ENCODE data around the gene SP5. TPM values are rescaled to one million over a fixed set of nuclear protein-coding genes. Genes with fewer than 3 reads are reported as not detected.
A peak's percentile ranks its signal among the peaks of the same experiment; 100 is the strongest.
"Not testable (repeated sequence)": the region's sequence is repeated elsewhere in the genome, so short reads cannot be mapped to it uniquely, and the experiment has no call there.

The SP5 gene
- total RNA-seq, 1 donor from 2014 or later, result 2.5 TPM

DNA sequence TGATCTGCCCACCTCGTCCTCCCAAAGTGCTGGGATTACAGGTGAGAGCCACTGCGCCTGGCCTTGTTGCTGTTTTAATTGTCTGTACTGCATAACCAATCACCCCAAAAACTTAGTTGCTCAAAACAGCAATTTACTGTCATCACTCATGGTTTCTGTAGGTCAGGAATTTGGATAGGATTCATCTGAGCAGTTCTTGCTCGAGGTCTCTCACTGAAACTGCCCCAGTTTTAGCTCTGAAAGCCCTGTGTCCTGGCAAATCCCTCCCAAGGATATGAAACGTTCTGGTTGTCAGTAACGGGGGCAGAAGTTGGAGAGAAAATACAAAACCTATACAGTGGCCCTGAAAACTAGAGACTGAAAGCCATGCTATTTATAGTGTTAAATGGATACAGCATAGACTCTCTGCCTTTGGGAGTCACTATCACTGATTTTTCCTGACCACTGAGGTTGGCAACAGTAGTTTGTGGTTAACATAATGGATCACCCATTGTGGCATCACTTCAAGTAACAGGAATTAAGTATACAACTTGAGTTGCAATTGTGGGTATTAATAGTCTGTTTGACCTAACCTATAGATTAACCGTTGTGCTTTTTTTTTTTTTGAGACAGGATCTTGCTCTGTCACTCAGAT, 27.9 kb downstream of the SP5 start:
- DNase-seq, result no peak
- intact Hi-C loops (cut with DNase I), result no loop called here
- Histone ChIP-seq H3K36me3 (no peaks in the 10 kb centered on the region), H3K9me3 (no peaks in the 10 kb centered on the region), H3K4me3 (peak overlapping the region; percentile 41), H3K4me1 (peaks cover 4% of the 10 kb centered on the region), H3K27me3 (no peaks in the 10 kb centered on the region), H3K27ac (no peak overlapping the region)
- no peak for ATAC-seq
- TF ChIP-seq, protein P1, sequence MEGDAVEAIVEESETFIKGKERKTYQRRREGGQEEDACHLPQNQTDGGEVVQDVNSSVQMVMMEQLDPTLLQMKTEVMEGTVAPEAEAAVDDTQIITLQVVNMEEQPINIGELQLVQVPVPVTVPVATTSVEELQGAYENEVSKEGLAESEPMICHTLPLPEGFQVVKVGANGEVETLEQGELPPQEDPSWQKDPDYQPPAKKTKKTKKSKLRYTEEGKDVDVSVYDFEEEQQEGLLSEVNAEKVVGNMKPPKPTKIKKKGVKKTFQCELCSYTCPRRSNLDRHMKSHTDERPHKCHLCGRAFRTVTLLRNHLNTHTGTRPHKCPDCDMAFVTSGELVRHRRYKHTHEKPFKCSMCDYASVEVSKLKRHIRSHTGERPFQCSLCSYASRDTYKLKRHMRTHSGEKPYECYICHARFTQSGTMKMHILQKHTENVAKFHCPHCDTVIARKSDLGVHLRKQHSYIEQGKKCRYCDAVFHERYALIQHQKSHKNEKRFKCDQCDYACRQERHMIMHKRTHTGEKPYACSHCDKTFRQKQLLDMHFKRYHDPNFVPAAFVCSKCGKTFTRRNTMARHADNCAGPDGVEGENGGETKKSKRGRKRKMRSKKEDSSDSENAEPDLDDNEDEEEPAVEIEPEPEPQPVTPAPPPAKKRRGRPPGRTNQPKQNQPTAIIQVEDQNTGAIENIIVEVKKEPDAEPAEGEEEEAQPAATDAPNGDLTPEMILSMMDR (IDR thresholded peaks at IDR 0.05), result no peak

DNA sequence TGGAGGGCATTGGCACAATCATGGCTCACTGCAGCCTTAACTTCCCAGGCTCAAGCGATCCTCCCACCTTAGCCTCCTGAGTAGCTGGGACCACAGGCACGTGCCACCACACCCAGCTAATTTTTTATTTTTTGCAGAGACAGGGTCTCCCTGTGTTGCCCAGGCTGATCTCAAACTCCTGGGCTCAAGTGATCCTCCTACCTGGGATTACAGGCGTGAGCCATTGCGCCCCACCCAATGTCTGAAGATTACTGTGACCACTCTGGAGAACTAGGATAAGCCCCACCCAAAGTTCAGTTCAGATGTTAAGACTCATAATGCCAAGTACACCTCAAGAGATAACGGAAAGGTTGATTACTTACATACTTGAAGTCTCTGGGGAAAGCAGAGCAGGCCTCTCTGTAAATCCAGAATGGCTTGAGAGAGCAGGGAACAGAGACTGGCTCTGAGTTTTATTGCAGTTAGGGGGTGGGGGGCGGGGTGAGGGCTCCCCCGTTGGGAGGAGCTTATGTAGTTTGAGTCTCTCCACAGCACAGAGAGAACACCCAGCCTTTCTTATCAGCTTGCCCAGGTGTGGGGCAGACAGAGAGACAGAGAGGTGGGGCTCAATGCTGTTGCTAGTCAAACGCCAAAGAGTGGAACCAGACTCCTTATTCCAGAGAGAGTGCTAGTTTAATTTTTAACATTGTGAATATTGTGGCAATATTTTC, 28.5 kb downstream of the SP5 start:
- intact Hi-C loops (cut with DNase I), result no loop called here
- Histone ChIP-seq H3K27me3 (no peaks in the 10 kb centered on the region), H3K27ac (peak overlapping the region; percentile 58), H3K4me1 (peaks cover 4% of the 10 kb centered on the region), H3K9me3 (no peaks in the 10 kb centered on the region), H3K36me3 (no peaks in the 10 kb centered on the region), H3K4me3 (peak overlapping the region; percentile 41)
- TF ChIP-seq, protein P1 (IDR thresholded peaks at IDR 0.05), result no peak
- DNase-seq (no peak), ATAC-seq (peak; percentile 77)

DNA sequence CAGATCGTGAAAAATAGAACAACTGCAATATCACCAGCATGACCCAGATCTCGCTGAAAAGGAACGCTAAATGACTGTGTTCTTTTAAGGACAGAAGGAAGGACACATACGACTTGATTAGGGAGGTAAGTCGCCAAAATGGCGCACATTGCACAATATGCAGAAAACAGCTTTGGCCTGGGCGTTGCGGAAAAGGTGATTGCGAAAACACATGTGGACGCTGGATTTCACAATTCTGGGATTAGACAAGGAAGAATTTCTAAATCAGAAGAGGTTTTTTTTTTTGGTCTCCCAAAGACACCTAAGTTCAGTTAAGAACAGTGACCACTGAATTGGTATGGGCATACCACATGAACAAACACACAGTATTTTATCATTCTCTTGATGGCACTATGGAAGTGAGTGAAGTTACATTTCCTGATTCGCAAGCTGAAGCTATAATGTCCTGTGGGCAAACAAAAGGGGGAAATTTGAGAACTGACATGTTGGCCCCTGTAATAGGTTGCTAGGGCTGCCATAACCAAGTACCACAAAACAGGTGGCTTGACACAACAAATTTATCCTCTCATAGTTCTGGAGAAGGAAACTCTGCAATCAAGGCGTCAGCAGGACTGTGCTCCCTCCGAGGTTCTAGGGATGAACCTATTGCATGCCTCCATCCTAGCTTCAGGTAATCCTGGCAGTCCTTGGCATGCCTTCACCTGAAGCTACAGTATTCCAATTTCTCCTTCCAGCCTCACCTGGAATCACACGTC, 29.3 kb downstream of the SP5 start:
- Histone ChIP-seq H3K4me1 (peaks cover 4% of the 10 kb centered on the region), H3K27ac (peak overlapping the region; percentile 58), H3K36me3 (no peaks in the 10 kb centered on the region), H3K9me3 (no peaks in the 10 kb centered on the region), H3K4me3 (peak overlapping the region; percentile 41), H3K27me3 (no peaks in the 10 kb centered on the region)
- intact Hi-C loops (cut with DNase I), result no loop called here
- TF ChIP-seq, protein P1 (IDR thresholded peaks at IDR 0.05), result no peak
- DNase-seq (peak; percentile 71), ATAC-seq (peak; percentile 47)

DNA sequence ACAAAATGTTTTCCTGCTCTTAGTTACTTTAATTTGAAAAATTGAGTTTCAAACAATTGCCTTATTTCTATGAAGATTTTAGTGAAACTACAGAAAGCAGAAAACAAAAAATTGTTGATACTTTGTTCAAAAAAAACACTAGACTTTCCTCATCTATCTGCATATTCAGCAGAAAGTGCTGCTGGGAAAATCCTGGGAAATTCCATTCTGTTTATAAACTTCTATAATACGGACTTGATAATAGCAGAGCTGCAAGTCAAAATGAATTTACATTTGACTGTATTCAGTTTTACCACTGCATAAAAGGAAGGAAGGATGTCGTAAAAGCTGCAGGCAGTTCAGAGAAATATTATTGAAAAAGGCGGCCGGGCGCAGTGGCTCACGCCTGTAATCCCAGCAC, 30.2 kb downstream of the SP5 start:
- H3K4me1 ChIP-seq, result peaks cover 4% of the 10 kb centered on the region
- DNase-seq (no peak), ATAC-seq (no peak)
- intact Hi-C loops (cut with DNase I), result no loop called here
- TF ChIP-seq, protein P1 (IDR thresholded peaks at IDR 0.05), result no peak
- H3K9me3 ChIP-seq, result no peaks in the 10 kb centered on the region
- H3K4me3 ChIP-seq, result no peak overlapping the region
- H3K27me3 ChIP-seq, result no peaks in the 10 kb centered on the region
- no peak overlapping the region for H3K27ac ChIP-seq
- no peaks in the 10 kb centered on the region for H3K36me3 ChIP-seq

DNA sequence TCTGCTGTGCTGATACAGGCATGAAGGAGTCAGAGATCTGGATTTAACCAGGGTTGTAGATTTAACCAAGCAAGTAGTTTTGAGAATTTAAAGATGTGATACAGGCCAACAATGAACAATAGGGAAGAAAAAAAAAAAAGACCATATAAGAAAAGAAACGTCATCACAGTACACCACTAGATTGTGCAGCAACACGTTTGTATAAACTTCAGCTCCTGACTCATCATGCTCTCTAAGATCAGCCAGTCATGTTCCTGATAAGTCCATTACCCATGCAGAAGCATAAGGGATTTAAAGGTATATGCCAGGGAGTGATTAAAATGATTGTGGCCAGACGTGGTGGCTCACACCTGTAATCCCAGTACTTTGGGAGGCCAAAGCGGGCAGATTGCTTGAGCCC, 32.8 kb downstream of the SP5 start:
- Histone ChIP-seq H3K4me3 (no peak overlapping the region), H3K27me3 (no peaks in the 10 kb centered on the region), H3K27ac (no peak overlapping the region), H3K4me1 (peaks cover 4% of the 10 kb centered on the region), H3K9me3 (no peaks in the 10 kb centered on the region), H3K36me3 (no peaks in the 10 kb centered on the region)
- TF ChIP-seq, protein P1 (IDR thresholded peaks at IDR 0.05), result no peak
- no peak for DNase-seq
- intact Hi-C loops (cut with DNase I), result no loop called here
- no peak for ATAC-seq

DNA sequence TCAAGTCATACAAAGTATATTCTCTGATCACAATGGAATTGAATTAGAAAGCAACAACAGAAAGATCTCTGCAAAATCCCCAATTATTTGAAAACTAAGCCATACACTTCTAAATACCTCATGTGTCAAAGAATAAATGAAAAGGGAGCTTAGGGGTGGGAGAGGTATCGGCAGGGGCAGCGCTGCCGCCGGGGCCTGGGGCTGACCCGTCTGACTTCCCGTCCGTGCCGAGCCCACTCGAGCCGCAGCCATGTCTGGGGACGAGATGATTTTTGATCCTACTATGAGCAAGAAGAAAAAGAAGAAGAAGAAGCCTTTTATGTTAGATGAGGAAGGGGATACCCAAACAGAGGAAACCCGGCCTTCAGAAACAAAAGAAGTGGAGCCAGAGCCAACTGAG, 36.4 kb downstream of the SP5 start:
- ATAC-seq, result peak; percentile 71
- not testable (repeated sequence) for DNase-seq

More for the DNA sequence above, 36.4 kb downstream of the SP5 start:
- H3K9me3 ChIP-seq; H3K27me3 ChIP-seq; H3K4me1 ChIP-seq; intact Hi-C loops (cut with DNase I); H3K36me3 ChIP-seq; H3K4me3 ChIP-seq; H3K27ac ChIP-seq: not testable (repeated sequence)
